Activated T-cell treated with anti-CD3 and anti-CD28 coated beads, Interleukin-2, amount 50 U/mL, for 24 hours (primary cell): ENCODE data around the gene DYSF.

Experiments
- DNase-seq: peaks from one replicate; pipeline ENCODE4 v3.0.0-alpha.2; 2020
- H3K27ac Mint-ChIP-seq: 2 replicates; pipeline ENCODE4 v1.8.0; 2020; ENCODE audit warnings: mild to moderate bottlenecking, mixed read lengths
- H3K27me3 Mint-ChIP-seq: 2 replicates; pipeline ENCODE4 v1.8.0; 2020; ENCODE audit warnings: mixed read lengths
- H3K36me3 Mint-ChIP-seq: 2 replicates; pipeline ENCODE4 v1.8.0; 2020; ENCODE audit warnings: low read depth, mixed read lengths
- H3K4me1 Mint-ChIP-seq: 2 replicates; pipeline ENCODE4 v1.8.0; 2020; ENCODE audit warnings: low read depth, mixed read lengths
- H3K4me3 Mint-ChIP-seq: 2 replicates; pipeline ENCODE4 v1.8.0; 2020; ENCODE audit warnings: mild to moderate bottlenecking, moderate library complexity, mixed read lengths
- H3K9me3 Mint-ChIP-seq: 2 replicates; pipeline ENCODE4 v1.8.0; 2020; ENCODE audit warnings: mixed read lengths

Gene DYSF

DNA sequence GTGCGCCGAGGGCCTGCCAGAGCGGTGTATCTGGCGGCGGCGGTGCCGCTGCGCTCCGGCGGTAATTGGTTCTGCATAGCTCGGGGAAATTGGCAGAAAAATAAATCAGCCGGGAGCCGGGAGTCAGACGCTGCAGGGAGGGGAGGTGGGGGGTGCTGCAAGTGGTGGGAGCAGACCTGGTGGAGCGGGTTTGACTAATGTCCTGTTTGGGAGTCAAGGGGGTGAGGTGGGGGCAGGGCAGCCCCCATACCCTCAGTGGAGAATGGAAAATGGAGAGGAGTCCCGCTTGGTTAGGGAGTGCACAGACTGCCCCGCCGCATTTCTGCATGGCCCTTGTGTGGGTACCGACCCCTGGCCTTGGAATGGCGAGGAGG lies 107.3 kb downstream of the DYSF start:
- no peak overlapping the region for H3K27ac Mint-ChIP-seq
- no peaks in the 10 kb centered on the region for H3K9me3 Mint-ChIP-seq
- no peak for DNase-seq
- no peaks in the 10 kb centered on the region for H3K4me1 Mint-ChIP-seq
- H3K36me3 Mint-ChIP-seq, result no peaks in the 10 kb centered on the region
- H3K4me3 Mint-ChIP-seq, result no peak overlapping the region
- no peaks in the 10 kb centered on the region for H3K27me3 Mint-ChIP-seq

DNA sequence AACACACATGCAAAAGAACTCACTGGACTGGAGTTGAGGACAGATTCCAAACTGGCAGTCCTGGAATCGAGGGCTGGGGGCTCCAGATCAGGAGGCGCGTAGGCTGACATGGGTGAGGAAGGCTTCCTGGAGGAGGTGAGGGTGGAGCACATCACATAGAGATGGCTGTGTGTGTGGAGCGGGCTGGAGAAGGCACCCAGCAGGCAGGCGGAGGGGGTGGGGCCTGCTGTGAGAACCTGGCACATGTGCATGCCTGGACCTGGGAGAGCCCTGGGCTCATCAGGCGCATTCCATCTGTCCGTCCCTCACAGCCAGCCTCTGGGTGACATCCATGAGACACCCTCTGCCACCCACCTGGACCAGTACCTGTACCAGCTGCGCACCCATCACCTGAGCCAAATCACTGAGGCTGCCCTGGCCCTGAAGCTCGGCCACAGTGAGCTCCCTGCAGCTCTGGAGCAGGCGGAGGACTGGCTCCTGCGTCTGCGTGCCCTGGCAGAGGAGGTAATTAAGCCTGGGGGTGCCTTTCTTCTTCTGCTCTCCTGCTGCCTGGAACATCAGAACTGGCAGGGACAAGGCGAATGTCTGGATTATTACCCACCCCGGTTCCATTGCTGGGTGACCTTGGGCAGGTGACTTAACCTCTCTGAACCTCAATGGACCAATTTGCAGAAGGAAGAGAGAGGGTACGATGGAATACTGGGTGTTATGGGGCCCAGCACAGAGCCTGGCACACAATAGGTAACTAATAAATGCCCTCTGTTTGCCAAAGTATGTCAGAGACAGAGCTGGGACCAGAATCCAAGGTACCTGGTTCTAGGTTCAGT lies 108.3 kb downstream of the DYSF start:
- no peaks in the 10 kb centered on the region for H3K9me3 Mint-ChIP-seq
- no peak for DNase-seq
- H3K36me3 Mint-ChIP-seq, result no peaks in the 10 kb centered on the region
- H3K4me1 Mint-ChIP-seq, result no peaks in the 10 kb centered on the region
- no peaks in the 10 kb centered on the region for H3K27me3 Mint-ChIP-seq
- no peak overlapping the region for H3K4me3 Mint-ChIP-seq
- no peak overlapping the region for H3K27ac Mint-ChIP-seq

DNA sequence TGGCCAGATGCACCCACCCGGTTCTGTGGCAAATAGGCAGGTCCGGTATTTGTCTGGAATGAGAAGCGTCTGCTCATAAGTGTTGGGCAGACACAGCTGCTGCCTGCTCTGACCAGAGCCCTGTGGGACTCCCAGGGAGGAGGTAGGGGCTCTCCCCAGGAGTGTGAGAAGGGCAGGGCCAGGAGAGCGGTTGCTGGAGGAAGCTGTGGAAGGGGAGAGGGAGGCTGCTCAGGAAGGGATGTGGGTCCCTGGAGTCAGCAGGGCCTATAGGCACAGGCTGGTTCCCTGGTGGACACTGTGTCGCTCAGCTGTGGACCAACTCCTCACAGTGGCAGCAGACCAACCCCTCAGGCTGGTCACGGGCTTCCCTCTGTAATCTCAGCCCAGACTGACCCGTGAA lies 109.2 kb downstream of the DYSF start:
- no peak for DNase-seq
- Mint-ChIP-seq H3K27ac (no peak overlapping the region), H3K27me3 (no peaks in the 10 kb centered on the region), H3K9me3 (no peaks in the 10 kb centered on the region), H3K4me1 (no peaks in the 10 kb centered on the region), H3K36me3 (no peaks in the 10 kb centered on the region), H3K4me3 (no peak overlapping the region)

DNA sequence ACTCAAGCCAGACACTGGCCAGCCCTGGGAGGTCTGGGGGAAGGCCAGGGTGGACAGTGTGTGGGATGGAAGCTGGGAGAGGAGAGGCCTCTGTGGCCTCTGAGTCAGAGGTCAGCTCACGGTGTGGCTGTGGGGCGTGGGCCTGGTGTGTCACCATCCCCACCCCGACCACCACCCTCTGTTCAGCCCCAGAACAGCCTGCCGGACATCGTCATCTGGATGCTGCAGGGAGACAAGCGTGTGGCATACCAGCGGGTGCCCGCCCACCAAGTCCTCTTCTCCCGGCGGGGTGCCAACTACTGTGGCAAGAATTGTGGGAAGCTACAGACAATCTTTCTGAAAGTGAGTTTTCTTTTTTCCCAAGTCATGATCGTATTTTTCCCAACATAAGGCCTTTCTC lies 110.5 kb downstream of the DYSF start:
- H3K36me3 Mint-ChIP-seq, result no peaks in the 10 kb centered on the region
- H3K4me1 Mint-ChIP-seq, result no peaks in the 10 kb centered on the region
- no peak overlapping the region for H3K27ac Mint-ChIP-seq
- no peak overlapping the region for H3K4me3 Mint-ChIP-seq
- DNase-seq, result no peak
- H3K9me3 Mint-ChIP-seq, result no peaks in the 10 kb centered on the region
- no peaks in the 10 kb centered on the region for H3K27me3 Mint-ChIP-seq

DNA sequence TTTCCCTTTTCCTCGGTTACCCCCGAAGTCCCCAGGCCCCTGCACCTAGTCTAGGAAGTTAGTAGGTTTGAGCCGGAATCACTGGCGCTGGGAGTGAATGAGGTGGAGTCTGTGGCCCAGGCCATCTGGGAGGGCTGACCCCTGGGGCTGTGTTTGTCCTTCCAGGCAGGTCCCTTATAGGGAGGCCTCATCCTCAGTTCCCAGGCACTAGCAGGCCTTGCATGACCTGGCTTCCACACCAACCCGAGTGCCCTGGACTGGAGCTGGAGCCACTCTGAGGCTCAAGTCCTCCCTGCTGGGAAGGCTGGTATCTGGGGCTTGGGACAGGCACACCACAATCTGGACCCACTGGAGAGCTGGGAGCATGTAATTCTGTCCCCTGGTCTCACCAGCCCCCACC lies 111.0 kb downstream of the DYSF start:
- Mint-ChIP-seq H3K4me3 (no peak overlapping the region), H3K27ac (no peak overlapping the region), H3K27me3 (no peaks in the 10 kb centered on the region), H3K36me3 (no peaks in the 10 kb centered on the region), H3K4me1 (no peaks in the 10 kb centered on the region), H3K9me3 (no peaks in the 10 kb centered on the region)
- no peak for DNase-seq

DNA sequence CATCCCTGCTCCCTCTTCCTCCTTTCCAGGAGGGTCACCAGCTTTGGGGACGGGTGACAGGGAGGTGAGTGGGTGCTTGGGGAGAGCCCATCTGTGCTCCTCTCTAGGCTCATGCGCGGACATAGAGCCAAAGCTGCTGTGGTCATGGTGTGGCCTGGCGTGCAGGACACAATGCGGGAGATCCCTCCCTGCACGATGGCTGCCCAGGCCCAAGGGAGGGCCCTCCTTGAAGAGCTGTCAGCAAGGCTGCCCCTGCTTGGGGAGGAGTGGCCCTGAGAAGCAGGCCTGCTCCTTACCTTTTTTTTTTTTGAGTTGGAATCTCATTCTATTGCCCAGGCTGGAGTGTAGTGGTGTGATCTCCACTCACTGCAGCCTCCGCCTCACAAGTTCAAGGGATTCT lies 111.4 kb downstream of the DYSF start:
- no peak for DNase-seq
- Mint-ChIP-seq H3K36me3 (no peaks in the 10 kb centered on the region), H3K4me1 (no peaks in the 10 kb centered on the region), H3K9me3 (no peaks in the 10 kb centered on the region), H3K27ac (no peak overlapping the region), H3K4me3 (no peak overlapping the region), H3K27me3 (no peaks in the 10 kb centered on the region)

DNA sequence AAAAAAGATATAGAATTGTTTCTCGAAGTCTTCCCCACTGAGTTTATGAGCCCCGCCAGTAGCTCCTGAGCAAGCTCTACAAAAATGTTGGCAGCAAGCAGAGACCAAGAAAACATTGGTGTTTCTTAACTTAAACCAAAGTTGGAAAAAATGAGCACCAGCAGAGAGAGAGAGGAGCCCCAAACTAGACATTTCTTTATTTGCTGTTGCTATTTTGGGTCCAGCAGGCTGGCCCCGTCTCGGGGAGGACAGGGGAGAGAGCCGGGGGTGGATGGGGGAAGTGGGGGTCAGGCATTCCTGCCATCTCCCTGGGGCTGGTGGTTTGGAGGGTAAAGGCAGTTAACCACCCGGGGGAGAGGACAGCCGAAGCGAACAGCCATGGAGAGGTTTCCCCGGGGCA lies 113.0 kb downstream of the DYSF start:
- no peaks in the 10 kb centered on the region for H3K4me1 Mint-ChIP-seq
- H3K9me3 Mint-ChIP-seq, result no peaks in the 10 kb centered on the region
- DNase-seq, result no peak
- no peak overlapping the region for H3K4me3 Mint-ChIP-seq
- H3K27me3 Mint-ChIP-seq, result no peaks in the 10 kb centered on the region
- no peak overlapping the region for H3K27ac Mint-ChIP-seq
- H3K36me3 Mint-ChIP-seq, result no peaks in the 10 kb centered on the region

DNA sequence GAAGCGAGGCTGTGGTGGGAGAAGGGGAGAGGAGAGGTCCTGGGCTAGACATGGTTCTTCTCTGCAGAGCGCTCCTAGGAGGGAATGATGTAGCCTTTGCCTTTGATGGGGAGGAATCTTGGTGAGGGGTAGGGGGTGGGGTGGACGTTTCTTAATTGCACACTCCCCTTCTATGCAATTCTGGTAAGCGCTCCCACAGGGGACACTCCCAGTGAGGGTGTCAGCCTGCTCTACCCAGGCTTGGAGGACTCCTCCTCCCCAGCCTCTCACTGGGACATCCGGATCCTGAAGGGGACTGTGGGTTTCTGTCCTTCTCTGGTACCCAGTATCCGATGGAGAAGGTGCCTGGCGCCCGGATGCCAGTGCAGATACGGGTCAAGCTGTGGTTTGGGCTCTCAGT lies 114.3 kb downstream of the DYSF start:
- Mint-ChIP-seq H3K36me3 (no peaks in the 10 kb centered on the region), H3K4me1 (no peaks in the 10 kb centered on the region), H3K4me3 (no peak overlapping the region), H3K27ac (no peak overlapping the region), H3K27me3 (no peaks in the 10 kb centered on the region), H3K9me3 (no peaks in the 10 kb centered on the region)
- DNase-seq, result no peak

DNA sequence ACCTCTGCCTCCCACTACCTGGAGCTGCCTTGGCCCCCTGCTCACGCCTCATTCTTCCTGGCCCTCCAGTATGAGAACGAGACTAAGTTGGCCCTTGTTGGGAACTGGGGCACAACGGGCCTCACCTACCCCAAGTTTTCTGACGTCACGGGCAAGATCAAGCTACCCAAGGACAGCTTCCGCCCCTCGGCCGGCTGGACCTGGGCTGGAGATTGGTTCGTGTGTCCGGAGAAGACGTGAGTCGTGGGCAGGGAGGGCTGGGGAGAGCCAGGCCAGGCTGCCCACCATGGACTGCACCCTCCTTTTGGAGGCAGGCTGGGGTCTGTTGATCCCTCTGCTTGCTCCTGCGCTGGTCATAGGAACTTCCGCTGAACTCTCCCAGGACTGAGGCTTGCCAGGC lies 114.7 kb downstream of the DYSF start:
- H3K4me3 Mint-ChIP-seq, result no peak overlapping the region
- H3K27ac Mint-ChIP-seq, result no peak overlapping the region
- DNase-seq, result no peak
- H3K36me3 Mint-ChIP-seq, result no peaks in the 10 kb centered on the region
- H3K4me1 Mint-ChIP-seq, result no peaks in the 10 kb centered on the region
- H3K27me3 Mint-ChIP-seq, result no peaks in the 10 kb centered on the region
- H3K9me3 Mint-ChIP-seq, result no peaks in the 10 kb centered on the region

DNA sequence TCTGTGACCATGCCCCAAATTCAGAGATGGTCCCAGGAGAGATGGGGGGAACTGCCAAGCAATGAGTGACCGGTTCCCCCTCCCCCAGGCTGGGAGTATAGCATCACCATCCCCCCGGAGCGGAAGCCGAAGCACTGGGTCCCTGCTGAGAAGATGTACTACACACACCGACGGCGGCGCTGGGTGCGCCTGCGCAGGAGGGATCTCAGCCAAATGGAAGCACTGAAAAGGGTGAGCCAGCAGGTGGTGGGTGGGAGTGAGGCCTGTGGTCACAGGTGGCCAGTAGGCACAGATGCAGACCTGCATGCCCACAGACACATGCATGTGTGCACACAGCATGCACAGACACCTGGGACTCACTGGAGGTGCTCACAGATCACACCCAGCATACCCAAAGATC lies 117.2 kb downstream of the DYSF start:
- Mint-ChIP-seq H3K4me1 (no peaks in the 10 kb centered on the region), H3K4me3 (no peak overlapping the region), H3K9me3 (no peaks in the 10 kb centered on the region), H3K36me3 (no peaks in the 10 kb centered on the region), H3K27me3 (no peaks in the 10 kb centered on the region), H3K27ac (no peak overlapping the region)
- DNase-seq, result no peak

DNA sequence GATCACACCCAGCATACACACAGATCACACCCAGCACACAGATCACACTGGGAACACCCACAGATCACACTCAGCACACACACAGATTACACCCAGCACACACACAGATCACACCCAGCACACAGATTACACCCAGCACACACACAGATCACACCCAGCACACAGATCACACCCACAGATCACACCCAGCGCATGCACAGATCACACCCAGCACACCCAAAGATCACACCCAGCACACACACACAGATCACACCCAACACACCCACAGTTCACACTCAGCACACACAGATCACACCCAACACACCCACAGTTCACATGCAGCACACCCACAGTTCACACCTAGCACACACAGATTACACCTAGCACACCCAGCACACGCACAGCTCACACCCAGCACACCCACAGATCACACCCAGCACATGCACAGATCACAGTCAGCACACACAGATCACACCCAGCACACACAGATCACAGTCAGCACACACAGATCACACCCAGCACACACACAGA lies 117.6 kb downstream of the DYSF start:
- no peak for DNase-seq
- no peak overlapping the region for H3K27ac Mint-ChIP-seq
- no peaks in the 10 kb centered on the region for H3K27me3 Mint-ChIP-seq

DNA sequence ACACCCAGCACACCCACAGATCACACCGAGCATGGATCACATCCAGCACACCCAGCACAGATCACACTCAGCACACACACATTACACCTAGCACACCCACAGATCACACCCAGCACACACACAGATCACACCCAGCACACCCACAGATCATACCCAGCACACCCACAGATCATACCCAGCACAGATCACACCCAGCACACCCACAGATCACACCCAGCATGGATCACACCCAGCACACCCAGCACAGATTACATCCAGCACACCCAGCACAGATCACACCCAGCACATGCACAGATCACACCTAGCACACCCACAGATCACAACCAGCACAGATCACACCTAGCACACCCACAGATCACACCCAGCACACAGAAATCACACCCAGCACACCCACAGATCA lies 118.6 kb downstream of the DYSF start:
- no peak overlapping the region for H3K4me3 Mint-ChIP-seq
- H3K4me1 Mint-ChIP-seq, result no peaks in the 10 kb centered on the region
- H3K27ac Mint-ChIP-seq, result no peak overlapping the region
- H3K27me3 Mint-ChIP-seq, result no peaks in the 10 kb centered on the region
- no peak for DNase-seq
- no peaks in the 10 kb centered on the region for H3K9me3 Mint-ChIP-seq
- no peaks in the 10 kb centered on the region for H3K36me3 Mint-ChIP-seq

More for the DNA sequence above, 117.6 kb downstream of the DYSF start:
- H3K4me1 Mint-ChIP-seq, result no peaks in the 10 kb centered on the region
- no peak overlapping the region for H3K4me3 Mint-ChIP-seq
- H3K9me3 Mint-ChIP-seq, result no peaks in the 10 kb centered on the region
- H3K36me3 Mint-ChIP-seq, result no peaks in the 10 kb centered on the region

DNA sequence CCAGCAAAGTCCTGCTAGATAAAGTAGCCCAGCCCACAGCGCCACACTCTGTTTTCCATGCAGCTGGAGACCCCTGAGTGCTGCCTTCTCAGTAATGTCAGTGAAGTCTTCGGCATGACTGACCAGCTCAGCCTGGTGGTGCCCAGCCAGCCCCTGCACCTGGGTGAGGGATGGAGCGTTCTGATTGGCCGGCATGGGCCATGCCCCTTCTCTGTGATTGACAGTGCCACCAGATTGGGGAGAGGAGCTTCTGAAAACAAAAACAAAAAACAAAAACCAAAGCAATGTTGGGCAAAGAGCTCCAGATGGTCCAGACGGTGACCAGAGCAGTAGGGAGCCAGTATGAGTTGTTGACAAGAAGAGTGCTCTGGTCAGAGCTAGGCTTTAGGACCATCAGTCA lies 122.6 kb downstream of the DYSF start:
- Mint-ChIP-seq H3K4me3 (no peak overlapping the region), H3K4me1 (no peaks in the 10 kb centered on the region)

DNA sequence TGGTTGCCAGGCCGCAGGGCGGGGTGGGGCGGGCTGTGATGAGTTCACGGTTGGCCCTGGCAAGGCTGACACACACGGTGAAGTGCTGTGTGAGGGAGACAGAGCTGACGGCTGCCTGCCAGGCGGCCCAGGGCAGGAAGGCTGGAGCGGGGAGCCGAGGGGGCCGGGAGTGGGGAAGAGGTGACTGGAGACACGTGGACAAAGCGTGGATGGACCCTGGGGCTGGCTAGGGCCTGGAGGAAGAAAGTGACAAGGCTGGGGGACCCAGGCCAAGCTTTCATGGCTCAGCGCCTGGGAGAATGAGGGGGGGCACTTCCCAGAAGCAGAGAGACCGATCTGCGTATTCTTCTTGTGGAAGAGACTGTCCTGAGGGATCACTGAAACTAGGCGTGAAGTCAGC lies 123.2 kb downstream of the DYSF start:
- Mint-ChIP-seq H3K4me1 (no peaks in the 10 kb centered on the region), H3K27me3 (no peaks in the 10 kb centered on the region), H3K4me3 (no peak overlapping the region), H3K9me3 (no peaks in the 10 kb centered on the region), H3K36me3 (no peaks in the 10 kb centered on the region), H3K27ac (no peak overlapping the region)
- DNase-seq, result no peak

More for the DNA sequence above, 122.6 kb downstream of the DYSF start:
- Mint-ChIP-seq H3K27ac (no peak overlapping the region), H3K36me3 (no peaks in the 10 kb centered on the region), H3K9me3 (no peaks in the 10 kb centered on the region), H3K27me3 (no peaks in the 10 kb centered on the region)
- DNase-seq, result no peak

DNA sequence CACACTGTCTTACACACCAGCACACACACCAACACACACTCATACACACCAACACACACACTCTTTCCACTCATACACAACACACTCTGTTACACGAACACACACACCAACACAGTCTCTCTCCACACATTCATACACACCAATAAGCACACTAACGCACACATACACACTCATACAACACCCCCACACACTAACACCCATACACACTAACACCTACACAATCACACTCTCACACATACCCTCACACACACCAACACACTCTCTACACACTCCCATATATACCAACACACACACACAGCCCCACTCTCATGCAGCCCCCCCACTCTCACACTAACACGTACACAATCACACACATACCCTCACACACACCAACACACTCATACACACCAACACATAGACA lies 123.8 kb downstream of the DYSF start:
- H3K9me3 Mint-ChIP-seq, result no peaks in the 10 kb centered on the region
- no peaks in the 10 kb centered on the region for H3K4me1 Mint-ChIP-seq
- H3K27me3 Mint-ChIP-seq, result no peaks in the 10 kb centered on the region
- DNase-seq, result no peak
- no peak overlapping the region for H3K4me3 Mint-ChIP-seq
- H3K27ac Mint-ChIP-seq, result no peak overlapping the region
- no peaks in the 10 kb centered on the region for H3K36me3 Mint-ChIP-seq
